GM18508 (cell line): ENCODE measurements around the gene IL10RA.

Source experiments
- ATAC-seq: cut with Tn5 transposase; IDR thresholded peaks from one replicate; pipeline ENCODE4 v1.9.1; 2021; ENCODE audit warnings: moderate number of reproducible peaks; ENCODE audit not compliant: insufficient read depth, unreplicated experiment

The IL10RA gene

GRCh38 chr11:117986981-117987574 is 884 bp downstream of the IL10RA start:
- ATAC-seq = no peak

GRCh38 chr11:117989351-117990102 is 3.3 kb downstream of the IL10RA start:
- ATAC-seq = no peak

GRCh38 chr11:117992136-117992535 is 5.9 kb downstream of the IL10RA start:
- no peak for ATAC-seq

- ATAC-seq = no peak
These were observed 6.4 kb downstream of the IL10RA start for GRCh38 chr11:117992620-117993019.

GRCh38 chr11:117993988-117994745 is 8.0 kb downstream of the IL10RA start:
- ATAC-seq = no peak

- no peak for ATAC-seq
These were observed 9.3 kb downstream of the IL10RA start for GRCh38 chr11:117995472-117995871.

- ATAC-seq = no peak
These were observed 9.9 kb downstream of the IL10RA start for GRCh38 chr11:117996058-117996457.

- no peak for ATAC-seq
These were observed 11.2 kb downstream of the IL10RA start for GRCh38 chr11:117997406-117997805.

- ATAC-seq = no peak
These were observed 11.8 kb downstream of the IL10RA start for GRCh38 chr11:117997823-117998579.

- ATAC-seq = no peak
These were observed 12.6 kb downstream of the IL10RA start for GRCh38 chr11:117998664-117999353.

- ATAC-seq = no peak
These were observed 13.3 kb downstream of the IL10RA start for GRCh38 chr11:117999354-117999993.

- ATAC-seq = no peak
These were observed 14.1 kb downstream of the IL10RA start for GRCh38 chr11:118000067-118000849.

GRCh38 chr11:118000850-118001228 is 14.6 kb downstream of the IL10RA start:
- no peak for ATAC-seq

- no peak for ATAC-seq
These were observed 15.3 kb downstream of the IL10RA start for GRCh38 chr11:118001494-118001971.

GRCh38 chr11:118002010-118002540 is 15.9 kb downstream of the IL10RA start:
- ATAC-seq = no peak

- no peak for ATAC-seq
These were observed 16.6 kb downstream of the IL10RA start for GRCh38 chr11:118002541-118003423.

GRCh38 chr11:118003456-118003855 is 17.3 kb downstream of the IL10RA start:
- no peak for ATAC-seq
